ENCODE results near the gene TMEM229B.

TMEM229B gene

GRCh38 chr14:67523764-67524633, 35.5 kb upstream of the TMEM229B start:
- H3K36me3 Mint-ChIP-seq, result no peaks in the 10 kb centered on the region
- H3K9me3 Mint-ChIP-seq (ENCODE audit: low read depth), result no peaks in the 10 kb centered on the region
- H3K27ac Mint-ChIP-seq, result no peak overlapping the region
- H3K4me1 Mint-ChIP-seq (ENCODE audit: low read depth), result peaks cover 1% of the 10 kb centered on the region
- H3K4me3 Mint-ChIP-seq, result no peak overlapping the region
- H3K27me3 Mint-ChIP-seq, result peaks cover 13% of the 10 kb centered on the region

GRCh38 chr14:67522270-67522669, 33.7 kb upstream of the TMEM229B start:
- Mint-ChIP-seq H3K9me3 (ENCODE audit: low read depth) (no peaks in the 10 kb centered on the region), H3K27ac (no peak overlapping the region), H3K4me1 (ENCODE audit: low read depth) (peaks cover 1% of the 10 kb centered on the region), H3K4me3 (no peak overlapping the region), H3K27me3 (peaks cover 13% of the 10 kb centered on the region), H3K36me3 (no peaks in the 10 kb centered on the region)

GRCh38 chr14:67520482-67520881, 32.0 kb upstream of the TMEM229B start:
- H3K4me3 Mint-ChIP-seq, result no peak overlapping the region
- H3K27ac Mint-ChIP-seq, result no peak overlapping the region
- H3K36me3 Mint-ChIP-seq, result no peaks in the 10 kb centered on the region
- no peaks in the 10 kb centered on the region for H3K9me3 Mint-ChIP-seq (ENCODE audit: low read depth)
- peaks cover 12% of the 10 kb centered on the region for H3K4me1 Mint-ChIP-seq (ENCODE audit: low read depth)
- H3K27me3 Mint-ChIP-seq, result peaks cover 10% of the 10 kb centered on the region

- Mint-ChIP-seq H3K4me3 (no peak overlapping the region), H3K4me1 (ENCODE audit: low read depth) (peaks cover 12% of the 10 kb centered on the region), H3K36me3 (no peaks in the 10 kb centered on the region), H3K27ac (no peak overlapping the region), H3K9me3 (ENCODE audit: low read depth) (no peaks in the 10 kb centered on the region), H3K27me3 (peaks cover 4% of the 10 kb centered on the region)
These were observed 30.9 kb upstream of the TMEM229B start for GRCh38 chr14:67519406-67519805.

GRCh38 chr14:67517083-67517482, 28.6 kb upstream of the TMEM229B start:
- peaks cover 4% of the 10 kb centered on the region for H3K27me3 Mint-ChIP-seq

GRCh38 chr14:67516676-67517075, 28.2 kb upstream of the TMEM229B start:
- Mint-ChIP-seq H3K4me3 (peak overlapping the region; percentile 63), H3K27ac (peak overlapping the region; percentile 24)

More at GRCh38 chr14:67517083-67517482, 28.6 kb upstream of the TMEM229B start:
- H3K4me1 Mint-ChIP-seq (ENCODE audit: low read depth), result peaks cover 26% of the 10 kb centered on the region
- no peaks in the 10 kb centered on the region for H3K9me3 Mint-ChIP-seq (ENCODE audit: low read depth)
- peak overlapping the region; percentile 63 for H3K4me3 Mint-ChIP-seq
- H3K27ac Mint-ChIP-seq, result no peak overlapping the region
- H3K36me3 Mint-ChIP-seq, result no peaks in the 10 kb centered on the region

GRCh38 chr14:67515386-67516079, 27.0 kb upstream of the TMEM229B start:
- H3K4me3 Mint-ChIP-seq, result peak overlapping the region; percentile 63
- no peaks in the 10 kb centered on the region for H3K36me3 Mint-ChIP-seq
- H3K27me3 Mint-ChIP-seq, result peaks cover 4% of the 10 kb centered on the region
- H3K27ac Mint-ChIP-seq, result no peak overlapping the region
- no peaks in the 10 kb centered on the region for H3K9me3 Mint-ChIP-seq (ENCODE audit: low read depth)
- peaks cover 25% of the 10 kb centered on the region for H3K4me1 Mint-ChIP-seq (ENCODE audit: low read depth)

More at GRCh38 chr14:67516676-67517075, 28.2 kb upstream of the TMEM229B start:
- Mint-ChIP-seq H3K4me1 (ENCODE audit: low read depth) (peaks cover 26% of the 10 kb centered on the region), H3K9me3 (ENCODE audit: low read depth) (no peaks in the 10 kb centered on the region), H3K27me3 (peaks cover 4% of the 10 kb centered on the region), H3K36me3 (no peaks in the 10 kb centered on the region)

- H3K27ac Mint-ChIP-seq, result peak overlapping the region; percentile 54
- H3K9me3 Mint-ChIP-seq (ENCODE audit: low read depth), result no peaks in the 10 kb centered on the region
- H3K4me1 Mint-ChIP-seq (ENCODE audit: low read depth), result peaks cover 25% of the 10 kb centered on the region
- peak overlapping the region; percentile 82 for H3K4me3 Mint-ChIP-seq
- H3K27me3 Mint-ChIP-seq, result no peaks in the 10 kb centered on the region
- no peaks in the 10 kb centered on the region for H3K36me3 Mint-ChIP-seq
These were observed 26.3 kb upstream of the TMEM229B start for GRCh38 chr14:67514650-67515385.

GRCh38 chr14:67514203-67514607, 25.7 kb upstream of the TMEM229B start:
- H3K4me3 Mint-ChIP-seq, result peak overlapping the region; percentile 82
- no peaks in the 10 kb centered on the region for H3K9me3 Mint-ChIP-seq (ENCODE audit: low read depth)
- peaks cover 25% of the 10 kb centered on the region for H3K4me1 Mint-ChIP-seq (ENCODE audit: low read depth)
- peak overlapping the region; percentile 28 for H3K27ac Mint-ChIP-seq
- no peaks in the 10 kb centered on the region for H3K27me3 Mint-ChIP-seq
- no peaks in the 10 kb centered on the region for H3K36me3 Mint-ChIP-seq

- H3K4me3 Mint-ChIP-seq, result peak overlapping the region; percentile 81
- H3K27ac Mint-ChIP-seq, result peak overlapping the region; percentile 28
- H3K36me3 Mint-ChIP-seq, result no peaks in the 10 kb centered on the region
- H3K9me3 Mint-ChIP-seq (ENCODE audit: low read depth), result no peaks in the 10 kb centered on the region
- H3K27me3 Mint-ChIP-seq, result no peaks in the 10 kb centered on the region
- H3K4me1 Mint-ChIP-seq (ENCODE audit: low read depth), result peaks cover 25% of the 10 kb centered on the region
These were observed 25.1 kb upstream of the TMEM229B start for GRCh38 chr14:67513631-67514108.

GRCh38 chr14:67512463-67513310, 24.2 kb upstream of the TMEM229B start:
- H3K9me3 Mint-ChIP-seq (ENCODE audit: low read depth), result no peaks in the 10 kb centered on the region
- peak overlapping the region; percentile 18 for H3K4me3 Mint-ChIP-seq
- H3K36me3 Mint-ChIP-seq, result no peaks in the 10 kb centered on the region
- peak overlapping the region; percentile 38 for H3K27ac Mint-ChIP-seq
- H3K4me1 Mint-ChIP-seq (ENCODE audit: low read depth), result peaks cover 25% of the 10 kb centered on the region
- H3K27me3 Mint-ChIP-seq, result no peaks in the 10 kb centered on the region

- no peaks in the 10 kb centered on the region for H3K9me3 Mint-ChIP-seq (ENCODE audit: low read depth)
- H3K4me3 Mint-ChIP-seq, result no peak overlapping the region
- no peaks in the 10 kb centered on the region for H3K36me3 Mint-ChIP-seq
- no peaks in the 10 kb centered on the region for H3K27me3 Mint-ChIP-seq
- peak overlapping the region; percentile 8 for H3K27ac Mint-ChIP-seq
- peaks cover 18% of the 10 kb centered on the region for H3K4me1 Mint-ChIP-seq (ENCODE audit: low read depth)
These were observed 22.3 kb upstream of the TMEM229B start for GRCh38 chr14:67510836-67511235.

- Mint-ChIP-seq H3K27ac (no peak overlapping the region), H3K4me3 (no peak overlapping the region), H3K9me3 (ENCODE audit: low read depth) (no peaks in the 10 kb centered on the region), H3K4me1 (ENCODE audit: low read depth) (peaks cover 14% of the 10 kb centered on the region), H3K27me3 (no peaks in the 10 kb centered on the region), H3K36me3 (no peaks in the 10 kb centered on the region)
These were observed 21.6 kb upstream of the TMEM229B start for GRCh38 chr14:67510121-67510520.

GRCh38 chr14:67508956-67509355, 20.4 kb upstream of the TMEM229B start:
- Mint-ChIP-seq H3K9me3 (ENCODE audit: low read depth) (no peaks in the 10 kb centered on the region), H3K4me1 (ENCODE audit: low read depth) (peaks cover 12% of the 10 kb centered on the region), H3K27ac (no peak overlapping the region), H3K36me3 (peaks cover 3% of the 10 kb centered on the region), H3K27me3 (no peaks in the 10 kb centered on the region), H3K4me3 (no peak overlapping the region)

Measured in activated naive CD8-positive, alpha-beta T cell (primary cell).